CD4-positive, CD25-positive, alpha-beta regulatory T cell (primary cell): ENCODE measurements around the gene HIBCH. TPM values are rescaled to one million over a fixed set of nuclear protein-coding genes. Genes with fewer than 3 reads are reported as not detected.
A peak's percentile ranks its signal among the peaks of the same experiment; 100 is the strongest.

Source experiments
- ATAC-seq, 2 donors: fragments of 150-1000 bp; cut with Tn5 transposase; one replicate each; pipeline ENCODE4 v1.10.0; 2021; ENCODE audit warnings: low read depth in 2 of 2, moderate number of reproducible peaks in 2 of 2, moderate library complexity in 1 of 2
- DNase-seq, 3 donors: peaks; one replicate each; pipeline versions ENCODE4 v3.0.0 to v3.0.0-alpha.2; 2012 to 2022; ENCODE audit warnings: mixed read lengths in 1 of 3
- H3K27ac ChIP-seq: one replicate; pipeline ENCODE4 v1.7.0; 2013; ENCODE audit warnings: mild to moderate bottlenecking, low read length; ENCODE audit not compliant: insufficient read depth, poor library complexity, severe bottlenecking
- H3K27me3 ChIP-seq: one replicate; pipeline ENCODE4 v1.7.0; 2013; ENCODE audit warnings: low read length; ENCODE audit not compliant: control insufficient read depth, insufficient read depth
- H3K36me3 ChIP-seq: one replicate; pipeline ENCODE4 v1.7.0; 2013; ENCODE audit warnings: mild to moderate bottlenecking, low read length, moderate library complexity; ENCODE audit not compliant: control insufficient read depth, insufficient read depth
- H3K4me1 ChIP-seq: 2 replicates; pipeline ENCODE4 v1.7.0; 2013; ENCODE audit warnings: mild to moderate bottlenecking, low read length; ENCODE audit not compliant: insufficient read depth, control insufficient read depth, poor library complexity, severe bottlenecking
- H3K4me3 ChIP-seq: one replicate; pipeline ENCODE4 v1.7.0; 2013; ENCODE audit warnings: low read depth, mild to moderate bottlenecking, low read length, moderate library complexity
- H3K9me3 ChIP-seq, 2 experiments: 1 replicate in 1 of 2; 2 replicates in 1 of 2; pipeline ENCODE4 v1.7.0; 2013; ENCODE audit warnings: low read length in 2 of 2, mild to moderate bottlenecking in 1 of 2, moderate library complexity in 1 of 2; ENCODE audit not compliant: control insufficient read depth in 2 of 2
- H3K27ac Mint-ChIP-seq, 3 donors: one replicate each; pipeline ENCODE4 v1.8.0; 2020 to 2022; ENCODE audit warnings: mild to moderate bottlenecking in 3 of 3, mixed read lengths in 3 of 3, moderate library complexity in 2 of 3
- H3K27me3 Mint-ChIP-seq: one replicate; pipeline ENCODE4 v1.8.0; 2022; ENCODE audit warnings: mild to moderate bottlenecking, mixed read lengths
- H3K36me3 Mint-ChIP-seq: one replicate; pipeline ENCODE4 v1.8.0; 2020; ENCODE audit warnings: mixed read lengths
- H3K4me1 Mint-ChIP-seq, 4 donors: one replicate each; pipeline ENCODE4 v1.8.0; 2020 to 2022; ENCODE audit warnings: mixed read lengths in 4 of 4, mild to moderate bottlenecking in 1 of 4
- H3K4me3 Mint-ChIP-seq, 4 donors: one replicate each; pipeline ENCODE4 v1.8.0; 2020 to 2022; ENCODE audit warnings: mild to moderate bottlenecking in 4 of 4, mixed read lengths in 4 of 4, moderate library complexity in 3 of 4
- H3K9me3 Mint-ChIP-seq, 7 donors: one replicate each; pipeline ENCODE4 v1.8.0; 2020 to 2022; ENCODE audit warnings: mixed read lengths in 7 of 7, mild to moderate bottlenecking in 3 of 7, moderate library complexity in 2 of 7
- polyA plus RNA-seq, 4 donors: library from polyadenylated mRNA; unstranded; fragments of 300-500 nt; fragmentation: Illumina TruSeq; gene quantifications; one replicate each; pipeline ENCODE4 v1.2.3, GENCODE V29; 2021
- total RNA-seq: library from RNA; stranded (reverse); gene quantifications from one replicate; pipeline ENCODE4 v1.2.3, GENCODE V29; 2022

Gene HIBCH
- total and polyA plus RNA-seq, 5 donors from 2014 or later, result 21.0 to 31.2 (median 22.7) TPM

GRCh38 chr2:190209559-190209958 is 110.1 kb downstream of the HIBCH start:
- Histone ChIP-seq H3K4me3 (no peak overlapping the region), H3K9me3 (no peaks in the 10 kb centered on the region), H3K36me3 (peaks cover 26% of the 10 kb centered on the region), H3K27ac (no peak overlapping the region), H3K4me1 (no peaks in the 10 kb centered on the region), H3K27me3 (no peaks in the 10 kb centered on the region)
- Mint-ChIP-seq H3K4me3 (no peak overlapping the region), H3K9me3 (no peaks in the 10 kb centered on the region), H3K27ac (no peak overlapping the region), H3K4me1 (peaks cover 0 to 2% (median 0%) of the 10 kb centered on the region in 4 donors), H3K36me3 (peaks cover 14% of the 10 kb centered on the region), H3K27me3 (no peaks in the 10 kb centered on the region)
- ATAC-seq, result no peak
- no peak for DNase-seq

- H3K9me3 ChIP-seq, result no peaks in the 10 kb centered on the region
- DNase-seq, result no peak
- no peaks in the 10 kb centered on the region for H3K27me3 ChIP-seq
- H3K4me3 ChIP-seq, result no peak overlapping the region
- H3K36me3 ChIP-seq, result peaks cover 35% of the 10 kb centered on the region
- Mint-ChIP-seq H3K36me3 (peaks cover 16% of the 10 kb centered on the region), H3K4me3 (no peak overlapping the region), H3K27me3 (no peaks in the 10 kb centered on the region), H3K27ac (peak overlapping the region in 1 of 3 donors; percentile 42), H3K4me1 (no peaks in the 10 kb centered on the region), H3K9me3 (no peaks in the 10 kb centered on the region)
- no peaks in the 10 kb centered on the region for H3K4me1 ChIP-seq
- ATAC-seq, result no peak
- no peak overlapping the region for H3K27ac ChIP-seq
These were observed 111.7 kb downstream of the HIBCH start for GRCh38 chr2:190207930-190208329.

GRCh38 chr2:190205657-190206056 is 114.0 kb downstream of the HIBCH start:
- H3K27ac Mint-ChIP-seq, result no peak overlapping the region
- Histone ChIP-seq H3K27me3 (no peaks in the 10 kb centered on the region), H3K9me3 (no peaks in the 10 kb centered on the region), H3K36me3 (peaks cover 24% of the 10 kb centered on the region), H3K27ac (no peak overlapping the region), H3K4me1 (no peaks in the 10 kb centered on the region), H3K4me3 (no peak overlapping the region)
- H3K4me3 Mint-ChIP-seq, result no peak overlapping the region
- peaks cover 27% of the 10 kb centered on the region for H3K36me3 Mint-ChIP-seq
- DNase-seq, result no peak
- no peaks in the 10 kb centered on the region for H3K9me3 Mint-ChIP-seq
- no peaks in the 10 kb centered on the region for H3K4me1 Mint-ChIP-seq
- no peak for ATAC-seq
- no peaks in the 10 kb centered on the region for H3K27me3 Mint-ChIP-seq

GRCh38 chr2:190202604-190203003 is 117.0 kb downstream of the HIBCH start:
- DNase-seq (no peak), ATAC-seq (no peak)
- Histone ChIP-seq H3K4me3 (no peak overlapping the region), H3K4me1 (no peaks in the 10 kb centered on the region), H3K9me3 (no peaks in the 10 kb centered on the region), H3K27ac (no peak overlapping the region), H3K36me3 (peaks cover 20% of the 10 kb centered on the region), H3K27me3 (no peaks in the 10 kb centered on the region)
- H3K36me3 Mint-ChIP-seq, result peaks cover 44% of the 10 kb centered on the region
- no peaks in the 10 kb centered on the region for H3K27me3 Mint-ChIP-seq
- peaks cover 0 to 6% (median 0%) of the 10 kb centered on the region in 4 donors for H3K4me1 Mint-ChIP-seq
- no peaks in the 10 kb centered on the region for H3K9me3 Mint-ChIP-seq
- no peak overlapping the region for H3K4me3 Mint-ChIP-seq
- H3K27ac Mint-ChIP-seq, result no peak overlapping the region

- no peak overlapping the region for H3K4me3 ChIP-seq
- Mint-ChIP-seq H3K4me1 (peaks cover 0 to 6% (median 0%) of the 10 kb centered on the region in 4 donors), H3K36me3 (peaks cover 47% of the 10 kb centered on the region), H3K27me3 (no peaks in the 10 kb centered on the region), H3K9me3 (no peaks in the 10 kb centered on the region), H3K27ac (peak overlapping the region in 1 of 3 donors; percentile 5), H3K4me3 (no peak overlapping the region)
- no peaks in the 10 kb centered on the region for H3K27me3 ChIP-seq
- no peaks in the 10 kb centered on the region for H3K4me1 ChIP-seq
- H3K27ac ChIP-seq, result no peak overlapping the region
- DNase-seq (no peak), ATAC-seq (no peak)
- H3K36me3 ChIP-seq, result peaks cover 20% of the 10 kb centered on the region
- no peaks in the 10 kb centered on the region for H3K9me3 ChIP-seq
These were observed 117.6 kb downstream of the HIBCH start for GRCh38 chr2:190202018-190202417.

GRCh38 chr2:190200603-190201002 is 119.0 kb downstream of the HIBCH start:
- no peak for DNase-seq
- no peak overlapping the region for H3K4me3 Mint-ChIP-seq
- peaks cover 48% of the 10 kb centered on the region for H3K36me3 Mint-ChIP-seq
- peaks cover 0 to 12% (median 0%) of the 10 kb centered on the region in 4 donors for H3K4me1 Mint-ChIP-seq
- Histone ChIP-seq H3K4me3 (no peak overlapping the region), H3K4me1 (no peaks in the 10 kb centered on the region), H3K27ac (no peak overlapping the region), H3K36me3 (peaks cover 20% of the 10 kb centered on the region), H3K27me3 (no peaks in the 10 kb centered on the region), H3K9me3 (no peaks in the 10 kb centered on the region)
- H3K27ac Mint-ChIP-seq, result no peak overlapping the region
- ATAC-seq, result no peak
- H3K27me3 Mint-ChIP-seq, result no peaks in the 10 kb centered on the region
- H3K9me3 Mint-ChIP-seq, result no peaks in the 10 kb centered on the region

- H3K4me1 ChIP-seq, result no peaks in the 10 kb centered on the region
- Mint-ChIP-seq H3K4me1 (peaks cover 0 to 12% (median 0%) of the 10 kb centered on the region in 4 donors), H3K27ac (no peak overlapping the region), H3K36me3 (peaks cover 49% of the 10 kb centered on the region), H3K9me3 (no peaks in the 10 kb centered on the region), H3K4me3 (no peak overlapping the region), H3K27me3 (no peaks in the 10 kb centered on the region)
- H3K27ac ChIP-seq, result no peak overlapping the region
- no peak overlapping the region for H3K4me3 ChIP-seq
- peaks cover 17% of the 10 kb centered on the region for H3K36me3 ChIP-seq
- no peak for ATAC-seq
- H3K27me3 ChIP-seq, result no peaks in the 10 kb centered on the region
- H3K9me3 ChIP-seq, result no peaks in the 10 kb centered on the region
- DNase-seq, result no peak
These were observed 120.1 kb downstream of the HIBCH start for GRCh38 chr2:190199530-190199929.

- no peaks in the 10 kb centered on the region for H3K4me1 ChIP-seq
- H3K36me3 ChIP-seq, result peaks cover 14% of the 10 kb centered on the region
- H3K27me3 Mint-ChIP-seq, result no peaks in the 10 kb centered on the region
- DNase-seq, result no peak
- ATAC-seq, result no peak
- peaks cover 0 to 12% (median 0%) of the 10 kb centered on the region in 4 donors for H3K4me1 Mint-ChIP-seq
- H3K27ac ChIP-seq, result no peak overlapping the region
- H3K4me3 Mint-ChIP-seq, result no peak overlapping the region
- H3K36me3 Mint-ChIP-seq, result peaks cover 44% of the 10 kb centered on the region
- H3K27ac Mint-ChIP-seq, result no peak overlapping the region
- no peaks in the 10 kb centered on the region for H3K9me3 ChIP-seq
- no peak overlapping the region for H3K4me3 ChIP-seq
- H3K27me3 ChIP-seq, result no peaks in the 10 kb centered on the region
- H3K9me3 Mint-ChIP-seq, result no peaks in the 10 kb centered on the region
These were observed 120.5 kb downstream of the HIBCH start for GRCh38 chr2:190199109-190199508.
